HG02798 (cell line): ENCODE results near the gene ANKFY1.

Source experiments
- ATAC-seq: cut with Tn5 transposase; IDR thresholded peaks from one replicate; pipeline ENCODE4 v1.9.1; 2021; ENCODE audit warnings: mild to moderate bottlenecking; ENCODE audit not compliant: unreplicated experiment, poor library complexity

Gene ANKFY1

DNA sequence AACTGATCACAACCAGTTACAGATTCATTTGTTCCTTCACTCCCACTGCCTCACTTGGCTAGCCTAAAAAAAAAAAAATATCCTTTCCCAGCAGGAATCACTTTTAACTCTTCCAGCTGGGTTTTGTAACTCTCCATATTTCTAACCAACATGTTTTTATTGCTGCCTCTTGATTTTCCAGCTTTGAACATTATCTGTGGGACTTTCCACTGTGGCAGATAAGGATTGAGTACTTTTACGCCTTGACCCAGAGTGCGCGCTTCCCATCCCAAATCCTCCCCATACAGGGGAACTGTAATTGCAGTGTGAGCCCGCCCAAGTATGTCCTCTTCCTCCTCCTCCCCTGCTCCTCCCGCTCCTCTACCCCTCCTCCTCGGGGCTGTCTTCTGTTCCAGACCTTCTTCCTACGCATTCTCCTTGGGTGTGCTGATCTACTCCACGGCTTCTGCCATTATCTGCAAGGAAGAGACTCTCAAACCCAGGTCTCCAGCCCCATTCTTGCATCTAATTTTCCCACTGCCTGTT lies 77.4 kb downstream of the ANKFY1 start:
- no peak for ATAC-seq

- no peak for ATAC-seq
These were observed 78.1 kb downstream of the ANKFY1 start for GRCh38 chr17:4185656-4186055.

- no peak for ATAC-seq
These were observed 79.0 kb downstream of the ANKFY1 start for GRCh38 chr17:4184811-4185210.

- ATAC-seq, result no peak
These were observed 81.7 kb downstream of the ANKFY1 start for GRCh38 chr17:4182043-4182442.

- no peak for ATAC-seq
These were observed 83.0 kb downstream of the ANKFY1 start for GRCh38 chr17:4180791-4181190.

DNA sequence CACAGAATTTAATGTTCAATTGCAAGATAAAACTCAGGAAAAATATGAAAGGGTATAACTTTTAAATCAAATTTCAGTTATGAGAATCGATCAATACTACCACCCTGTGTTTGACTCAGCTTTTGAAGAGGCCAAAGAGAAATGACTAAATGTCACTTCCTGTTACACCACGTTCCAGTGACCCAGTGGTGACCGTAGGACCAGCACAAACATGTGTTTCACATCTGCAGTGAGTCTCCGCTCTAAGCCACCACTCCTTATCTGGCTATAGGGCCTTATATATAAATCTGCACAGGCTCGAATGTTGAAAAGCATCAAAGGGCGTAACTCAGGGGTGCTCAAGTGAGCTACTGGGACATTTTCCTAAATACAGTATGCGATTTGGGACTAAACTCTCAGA lies 84.7 kb downstream of the ANKFY1 start:
- no peak for ATAC-seq

DNA sequence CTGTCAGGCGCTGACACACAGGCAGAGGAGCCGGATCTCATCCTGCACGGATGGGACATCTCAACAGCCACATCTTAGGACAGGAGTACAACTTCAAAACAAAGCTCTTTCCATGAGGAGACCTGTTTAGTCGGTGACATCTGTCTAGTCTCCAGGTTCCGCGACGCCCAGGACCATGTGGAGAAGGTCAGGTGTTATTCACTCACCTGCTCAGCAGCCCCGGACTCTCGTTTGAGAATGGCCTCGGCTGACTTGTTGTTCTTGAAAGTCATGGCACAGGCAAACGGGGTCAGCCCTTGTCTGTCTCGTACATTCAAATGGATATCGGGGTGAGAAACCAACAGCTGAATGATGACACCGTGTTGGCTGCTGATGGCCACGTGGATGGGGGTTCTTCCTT lies 85.1 kb downstream of the ANKFY1 start:
- ATAC-seq, result no peak

DNA sequence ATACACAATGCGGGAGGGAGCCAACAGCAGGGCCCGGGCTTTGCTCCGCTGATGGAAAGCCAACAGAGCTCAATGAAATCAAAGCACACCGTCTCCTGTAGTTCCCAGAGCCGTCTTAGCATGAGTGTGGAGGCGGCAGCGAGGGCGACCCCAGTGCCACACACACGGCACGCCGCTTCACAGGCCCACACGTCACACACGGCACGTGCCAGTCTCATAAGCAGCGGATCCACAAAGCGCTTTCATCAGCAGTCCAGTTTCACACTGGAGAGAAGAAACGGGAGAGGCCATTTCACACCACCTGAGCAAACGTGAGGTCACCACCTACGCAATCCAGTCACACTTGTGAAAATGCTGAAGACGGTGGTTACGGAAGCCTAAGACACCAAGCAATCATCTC lies 86.0 kb downstream of the ANKFY1 start:
- ATAC-seq, result no peak

GRCh38 chr17:4176808-4177472 lies 86.8 kb downstream of the ANKFY1 start:
- ATAC-seq, result no peak

GRCh38 chr17:4175921-4176807 lies 87.6 kb downstream of the ANKFY1 start:
- no peak for ATAC-seq

DNA sequence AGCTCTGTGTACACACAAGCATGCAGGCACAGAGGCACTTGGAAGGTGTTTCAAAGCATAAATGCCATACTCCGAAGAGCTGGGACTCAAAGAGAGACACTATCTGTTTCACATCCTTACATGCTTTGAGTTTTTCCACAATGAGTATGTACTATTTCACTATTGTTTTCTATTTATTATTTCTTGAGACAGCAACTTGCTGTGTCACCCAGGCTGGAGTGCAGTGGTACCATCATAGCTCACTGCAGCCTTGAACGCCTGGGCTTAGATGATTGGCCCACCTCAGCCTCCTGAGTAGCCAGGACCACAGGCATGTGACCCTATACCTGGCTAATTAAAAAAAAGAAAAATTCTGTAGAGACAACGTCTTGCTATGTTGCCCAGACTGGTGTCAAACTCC lies 89.2 kb downstream of the ANKFY1 start:
- no peak for ATAC-seq

DNA sequence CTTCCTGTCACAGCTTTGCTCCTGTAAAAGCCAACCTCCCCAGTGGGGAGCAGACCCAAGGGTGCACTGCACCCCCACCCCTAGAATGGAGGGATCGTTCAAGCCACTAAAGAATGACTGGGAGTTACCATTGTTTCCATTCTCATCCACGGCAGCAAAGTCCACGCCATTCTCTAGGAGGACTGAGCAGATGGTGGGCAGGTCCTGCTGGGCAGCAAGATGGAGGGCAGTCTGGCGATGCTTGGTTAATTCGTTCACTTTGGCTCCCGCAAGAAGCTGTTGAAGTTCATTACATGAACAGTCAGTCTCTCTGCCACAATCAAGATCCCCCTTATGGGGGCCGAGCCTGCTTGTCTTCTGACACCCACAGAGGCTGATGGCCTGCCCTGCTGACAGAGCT lies 90.0 kb downstream of the ANKFY1 start:
- ATAC-seq, result no peak

- ATAC-seq, result no peak
These were observed 91.4 kb downstream of the ANKFY1 start for GRCh38 chr17:4172356-4172755.

GRCh38 chr17:4170639-4171280 lies 93.0 kb downstream of the ANKFY1 start:
- no peak for ATAC-seq

GRCh38 chr17:4167786-4168185 lies 96.0 kb downstream of the ANKFY1 start:
- no peak for ATAC-seq

GRCh38 chr17:4166419-4166818 lies 97.4 kb downstream of the ANKFY1 start:
- no peak for ATAC-seq

GRCh38 chr17:4165301-4166010 lies 98.3 kb downstream of the ANKFY1 start:
- no peak for ATAC-seq

DNA sequence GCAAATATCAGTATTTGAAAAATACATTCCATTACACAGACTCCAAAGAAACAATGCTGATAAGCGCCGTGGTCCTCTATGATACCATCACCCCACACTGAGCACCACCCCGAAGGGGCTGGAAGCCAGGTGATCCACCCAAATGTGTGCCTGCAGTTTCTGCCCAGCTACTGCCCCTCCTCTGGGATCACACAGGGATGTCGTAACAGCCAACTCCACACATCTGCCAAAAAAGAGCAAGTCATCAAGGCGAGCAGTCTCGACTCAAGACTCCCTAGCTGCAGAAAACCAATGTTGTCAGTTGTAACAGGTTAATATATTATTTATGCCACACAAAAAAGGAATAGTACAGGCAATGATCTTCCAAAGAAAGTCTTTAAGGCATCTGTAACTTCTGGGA lies 99.8 kb downstream of the ANKFY1 start:
- no peak for ATAC-seq

GRCh38 chr17:4162775-4163466 lies 100.9 kb downstream of the ANKFY1 start:
- peak; percentile 36 for ATAC-seq

DNA sequence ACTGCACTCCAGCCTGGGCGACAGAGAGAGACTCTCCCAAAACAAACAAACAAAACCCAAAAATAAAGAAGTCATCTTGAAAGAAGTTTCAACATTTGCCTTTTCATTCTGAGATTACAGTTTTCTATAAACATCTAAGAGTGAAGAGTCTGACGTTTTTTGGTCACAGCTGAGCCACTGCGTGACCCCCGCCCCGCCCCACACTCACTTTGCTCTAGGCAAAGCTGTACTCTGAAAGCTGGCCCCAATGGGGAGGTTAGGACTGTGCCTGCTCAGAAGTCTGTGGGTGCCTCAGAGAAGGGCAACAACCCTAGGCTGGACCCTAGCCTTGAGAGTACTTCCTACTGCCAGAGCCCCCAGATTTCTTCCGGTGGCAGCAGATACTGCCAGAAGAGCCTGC lies 101.5 kb downstream of the ANKFY1 start:
- peak; percentile 21 for ATAC-seq
